ENCODE data around the gene SACS. TPM values are rescaled to one million over a fixed set of nuclear protein-coding genes. Genes with fewer than 3 reads are reported as not detected.

SACS gene
- total RNA-seq, 2 donors from 2014 or later, result 28.2 to 65.5 TPM

- Mint-ChIP-seq H3K9me3 (no peaks in the 10 kb centered on the region), H3K27ac (no peak overlapping the region), H3K4me1 (ENCODE audit: low read depth in 2 of 2) (peaks cover 7 to 30% of the 10 kb centered on the region in 2 donors), H3K27me3 (peaks cover 4 to 6% of the 10 kb centered on the region in 2 donors), H3K36me3 (no peaks in the 10 kb centered on the region), H3K4me3 (no peak overlapping the region)
- DNase-seq (ENCODE audit: low spot score) (no peak), ATAC-seq (no peak)
Measured at GRCh38 chr13:23462815-23463559, 29.5 kb upstream of the SACS start.

GRCh38 chr13:23461544-23461943 is 28.0 kb upstream of the SACS start:
- DNase-seq (ENCODE audit: low spot score), result no peak
- H3K27ac Mint-ChIP-seq, result no peak overlapping the region
- peaks cover 3 to 26% of the 10 kb centered on the region in 2 donors for H3K4me1 Mint-ChIP-seq (ENCODE audit: low read depth in 2 of 2)
- no peak overlapping the region for H3K4me3 Mint-ChIP-seq
- no peaks in the 10 kb centered on the region for H3K36me3 Mint-ChIP-seq
- no peaks in the 10 kb centered on the region for H3K9me3 Mint-ChIP-seq
- ATAC-seq, result no peak
- peaks cover 4 to 6% of the 10 kb centered on the region in 2 donors for H3K27me3 Mint-ChIP-seq

- Mint-ChIP-seq H3K4me3 (no peak overlapping the region), H3K27ac (no peak overlapping the region), H3K36me3 (no peaks in the 10 kb centered on the region), H3K27me3 (peaks cover 4 to 6% of the 10 kb centered on the region in 2 donors), H3K9me3 (no peaks in the 10 kb centered on the region), H3K4me1 (ENCODE audit: low read depth in 2 of 2) (peaks cover under 1 to 23% of the 10 kb centered on the region in 2 donors)
- ATAC-seq (no peak), DNase-seq (ENCODE audit: low spot score) (no peak)
Measured at GRCh38 chr13:23460921-23461320, 27.4 kb upstream of the SACS start.

- no peaks in the 10 kb centered on the region for H3K9me3 Mint-ChIP-seq
- H3K27me3 Mint-ChIP-seq, result peaks cover 4 to 6% of the 10 kb centered on the region in 2 donors
- ATAC-seq, result no peak
Measured at GRCh38 chr13:23460309-23460708, 26.8 kb upstream of the SACS start.

GRCh38 chr13:23458989-23459388 is 25.5 kb upstream of the SACS start:
- Mint-ChIP-seq H3K4me3 (no peak overlapping the region), H3K27me3 (peaks cover 6 to 9% of the 10 kb centered on the region in 2 donors), H3K36me3 (no peaks in the 10 kb centered on the region), H3K4me1 (ENCODE audit: low read depth in 2 of 2) (peaks cover 0 to 15% of the 10 kb centered on the region in 2 donors), H3K27ac (no peak overlapping the region), H3K9me3 (no peaks in the 10 kb centered on the region)
- ATAC-seq (no peak), DNase-seq (ENCODE audit: low spot score) (no peak)

More at GRCh38 chr13:23460309-23460708, 26.8 kb upstream of the SACS start:
- Mint-ChIP-seq H3K4me1 (ENCODE audit: low read depth in 2 of 2) (peaks cover 0 to 17% of the 10 kb centered on the region in 2 donors), H3K4me3 (no peak overlapping the region), H3K27ac (no peak overlapping the region), H3K36me3 (no peaks in the 10 kb centered on the region)
- DNase-seq (ENCODE audit: low spot score), result no peak

- H3K4me3 Mint-ChIP-seq, result no peak overlapping the region
- H3K27me3 Mint-ChIP-seq, result peaks cover 5 to 8% of the 10 kb centered on the region in 2 donors
- H3K4me1 Mint-ChIP-seq (ENCODE audit: low read depth in 2 of 2), result peaks cover 0 to 5% of the 10 kb centered on the region in 2 donors
- no peaks in the 10 kb centered on the region for H3K9me3 Mint-ChIP-seq
- DNase-seq (ENCODE audit: low spot score) (no peak), ATAC-seq (no peak)
- H3K36me3 Mint-ChIP-seq, result no peaks in the 10 kb centered on the region
- no peak overlapping the region for H3K27ac Mint-ChIP-seq
Measured at GRCh38 chr13:23456437-23457210, 23.1 kb upstream of the SACS start.

GRCh38 chr13:23455401-23456185 is 22.1 kb upstream of the SACS start:
- Mint-ChIP-seq H3K4me1 (ENCODE audit: low read depth in 2 of 2) (peaks cover 0 to 4% of the 10 kb centered on the region in 2 donors), H3K36me3 (no peaks in the 10 kb centered on the region), H3K4me3 (no peak overlapping the region), H3K9me3 (no peaks in the 10 kb centered on the region), H3K27ac (no peak overlapping the region), H3K27me3 (peaks cover 13 to 14% of the 10 kb centered on the region in 2 donors)
- ATAC-seq (no peak), DNase-seq (ENCODE audit: low spot score) (no peak)

GRCh38 chr13:23453132-23453531 is 19.6 kb upstream of the SACS start:
- DNase-seq (ENCODE audit: low spot score) (no peak), ATAC-seq (no peak)
- H3K4me1 Mint-ChIP-seq (ENCODE audit: low read depth in 2 of 2), result no peaks in the 10 kb centered on the region
- no peaks in the 10 kb centered on the region for H3K36me3 Mint-ChIP-seq
- no peak overlapping the region for H3K27ac Mint-ChIP-seq
- no peak overlapping the region for H3K4me3 Mint-ChIP-seq
- peaks cover 7 to 16% of the 10 kb centered on the region in 2 donors for H3K27me3 Mint-ChIP-seq
- H3K9me3 Mint-ChIP-seq, result no peaks in the 10 kb centered on the region

- no peaks in the 10 kb centered on the region for H3K4me1 Mint-ChIP-seq (ENCODE audit: low read depth in 2 of 2)
- no peak for ATAC-seq
Measured at GRCh38 chr13:23450340-23451046, 17.0 kb upstream of the SACS start.

GRCh38 chr13:23449398-23450162 is 16.1 kb upstream of the SACS start:
- Mint-ChIP-seq H3K9me3 (no peaks in the 10 kb centered on the region), H3K36me3 (no peaks in the 10 kb centered on the region), H3K27me3 (peaks cover 7 to 16% of the 10 kb centered on the region in 2 donors), H3K4me3 (no peak overlapping the region), H3K4me1 (ENCODE audit: low read depth in 2 of 2) (no peaks in the 10 kb centered on the region), H3K27ac (no peak overlapping the region)
- ATAC-seq (no peak), DNase-seq (ENCODE audit: low spot score) (no peak)

More at GRCh38 chr13:23450340-23451046, 17.0 kb upstream of the SACS start:
- no peak for DNase-seq (ENCODE audit: low spot score)
- H3K27me3 Mint-ChIP-seq, result peaks cover 7 to 16% of the 10 kb centered on the region in 2 donors
- H3K4me3 Mint-ChIP-seq, result no peak overlapping the region
- H3K9me3 Mint-ChIP-seq, result no peaks in the 10 kb centered on the region
- H3K36me3 Mint-ChIP-seq, result no peaks in the 10 kb centered on the region
- H3K27ac Mint-ChIP-seq, result no peak overlapping the region

GRCh38 chr13:23447927-23448326 is 14.4 kb upstream of the SACS start:
- Mint-ChIP-seq H3K4me3 (no peak overlapping the region), H3K27ac (no peak overlapping the region), H3K27me3 (peaks cover 7 to 12% of the 10 kb centered on the region in 2 donors), H3K9me3 (no peaks in the 10 kb centered on the region), H3K4me1 (ENCODE audit: low read depth in 2 of 2) (no peaks in the 10 kb centered on the region), H3K36me3 (no peaks in the 10 kb centered on the region)
- no peak for ATAC-seq
- DNase-seq (ENCODE audit: low spot score), result no peak

- Mint-ChIP-seq H3K27me3 (peaks cover 0 to 5% of the 10 kb centered on the region in 2 donors), H3K36me3 (no peaks in the 10 kb centered on the region), H3K4me3 (no peak overlapping the region), H3K4me1 (ENCODE audit: low read depth in 2 of 2) (no peaks in the 10 kb centered on the region), H3K9me3 (no peaks in the 10 kb centered on the region), H3K27ac (no peak overlapping the region)
- DNase-seq (ENCODE audit: low spot score) (no peak), ATAC-seq (no peak)
Measured at GRCh38 chr13:23445794-23446193, 12.3 kb upstream of the SACS start.
